GF-D8 (cell line): Measurements from ENCODE around the gene BAD.
A peak's percentile ranks its signal among the peaks of the same experiment; 100 is the strongest.
"Not testable (repeated sequence)": the region's sequence is repeated elsewhere in the genome, so short reads cannot be mapped to it uniquely, and the experiment has no call there.

Source experiments
- DNase-seq: peaks from one replicate; lab custom pipeline; 2025; lab: John Stamatoyannopoulos, UW

BAD gene

DNA sequence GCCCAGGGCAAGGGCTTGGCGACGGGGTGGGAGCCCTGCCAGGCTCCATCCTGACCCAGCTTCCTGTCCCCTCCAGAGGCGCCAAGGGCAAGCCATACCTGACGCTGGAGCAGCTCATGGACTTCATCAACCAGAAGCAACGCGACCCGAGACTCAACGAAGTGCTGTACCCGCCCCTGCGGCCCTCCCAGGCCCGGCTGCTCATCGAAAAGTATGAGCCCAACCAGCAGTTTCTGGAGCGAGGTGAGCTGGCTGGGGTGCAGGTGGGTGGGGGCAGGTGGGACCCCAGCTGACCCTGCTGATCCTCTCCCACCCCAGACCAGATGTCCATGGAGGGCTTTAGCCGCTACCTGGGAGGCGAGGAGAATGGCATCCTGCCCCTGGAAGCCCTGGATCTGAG is 28.2 kb downstream of the BAD start:
- no peak for DNase-seq

DNA sequence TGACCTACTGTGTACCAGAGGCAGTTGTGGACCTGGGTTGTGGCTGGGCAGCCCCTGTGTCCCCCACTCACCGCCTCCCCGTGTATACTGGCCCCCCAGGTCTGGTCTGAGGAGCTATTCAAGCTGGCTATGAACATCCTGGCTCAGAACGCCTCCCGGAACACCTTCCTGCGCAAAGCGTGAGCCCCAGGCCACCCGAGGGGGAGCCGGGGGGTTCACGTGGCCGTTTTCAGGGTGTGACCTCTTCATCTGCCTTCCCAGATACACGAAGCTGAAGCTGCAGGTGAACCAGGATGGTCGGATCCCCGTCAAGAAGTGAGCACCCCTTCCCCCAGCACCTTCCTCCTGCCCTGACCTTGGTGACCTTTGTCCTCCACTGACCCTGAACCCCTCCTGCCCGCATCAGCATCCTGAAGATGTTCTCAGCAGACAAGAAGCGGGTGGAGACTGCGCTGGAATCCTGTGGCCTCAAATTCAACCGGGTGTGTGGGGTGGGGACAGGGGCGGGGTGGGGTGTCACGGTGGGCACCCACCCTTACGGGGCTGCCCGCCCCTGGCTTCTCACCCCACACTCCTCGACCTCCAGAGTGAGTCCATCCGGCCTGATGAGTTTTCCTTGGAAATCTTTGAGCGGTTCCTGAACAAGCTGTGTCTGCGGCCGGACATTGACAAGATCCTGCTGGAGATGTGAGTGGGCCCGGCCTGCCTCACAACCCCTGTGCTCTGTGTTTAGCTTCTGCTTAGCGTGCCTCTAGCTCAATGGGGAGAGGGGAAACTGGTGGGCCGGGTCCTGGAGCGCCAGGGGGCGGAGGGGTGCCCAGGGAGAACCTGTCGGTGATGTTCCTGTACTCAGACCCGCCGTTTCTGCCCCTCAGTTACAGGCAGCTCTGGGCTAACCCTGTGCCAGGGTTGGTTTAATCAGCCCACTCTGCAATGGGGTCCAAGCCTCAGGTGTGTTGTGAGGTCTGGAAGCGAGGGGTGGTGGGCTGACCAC is 29.0 kb downstream of the BAD start:
- DNase-seq = no peak

- DNase-seq = no peak
These were observed 30.1 kb downstream of the BAD start for GRCh38 chr11:64254326-64254725.

DNA sequence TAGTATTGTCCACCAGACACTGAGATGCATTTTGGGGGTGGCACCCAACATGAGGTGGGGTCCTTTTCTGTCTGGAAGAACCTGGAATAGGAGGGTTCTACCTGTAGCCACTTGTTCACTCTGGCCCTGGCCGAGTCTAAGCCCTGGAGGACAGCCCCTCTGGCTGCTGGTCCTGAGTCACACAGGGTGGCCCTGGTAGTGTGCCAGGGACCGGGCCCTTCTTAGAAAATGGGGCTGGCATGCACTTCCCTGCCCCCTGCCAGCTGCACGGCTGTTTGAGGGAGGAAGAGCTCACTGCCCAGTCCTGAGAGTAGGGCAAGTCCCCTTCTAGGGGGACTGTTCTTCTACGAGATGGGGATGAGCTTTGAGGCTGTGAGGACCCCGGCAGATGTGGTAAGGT is 31.0 kb downstream of the BAD start:
- no peak for DNase-seq

GRCh38 chr11:64253043-64253442 is 31.4 kb downstream of the BAD start:
- no peak for DNase-seq

DNA sequence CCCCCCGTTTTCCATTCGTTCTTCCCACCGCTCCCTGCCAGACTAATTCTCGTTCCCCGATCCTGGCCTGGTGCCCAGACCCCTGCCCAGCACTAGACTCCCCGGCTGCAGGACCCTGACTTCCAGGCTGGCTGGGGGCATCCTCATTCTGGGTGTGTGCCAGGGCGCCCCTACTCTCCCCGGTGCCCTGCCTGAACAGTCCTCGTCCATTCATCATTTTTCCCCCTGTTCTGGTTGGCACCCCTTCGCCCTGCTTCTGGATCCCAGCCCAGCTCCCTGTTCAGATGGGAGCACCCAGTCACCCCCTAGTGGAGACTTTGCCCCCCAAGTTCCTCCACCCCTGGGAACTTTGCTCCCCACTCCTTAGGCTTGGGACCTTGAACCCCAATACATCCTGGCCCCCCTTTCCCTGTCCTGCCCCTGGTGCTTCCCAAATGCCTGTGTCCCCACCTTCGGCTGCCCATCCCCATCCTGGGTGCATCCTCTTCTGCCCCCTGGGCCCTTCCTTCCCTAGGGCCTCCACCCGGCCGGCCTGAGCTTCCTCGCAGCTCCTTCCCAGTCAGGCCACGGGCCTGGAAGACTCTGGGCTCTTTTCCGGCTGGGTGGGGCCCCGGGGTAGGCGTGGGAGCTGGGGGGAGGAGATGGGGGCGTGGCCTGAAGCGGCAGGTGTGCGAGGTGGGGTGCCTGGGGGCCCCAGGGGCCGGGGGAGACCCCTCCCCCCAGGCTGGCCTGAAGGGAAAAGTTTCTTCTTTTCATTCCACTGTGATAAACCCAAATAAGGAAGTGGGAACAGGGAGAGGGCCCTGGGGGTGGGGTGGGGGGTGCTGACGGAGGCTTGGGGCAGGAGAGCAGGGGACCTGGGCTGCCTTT is 32.2 kb downstream of the BAD start:
- DNase-seq = no peak

- no peak for DNase-seq
These were observed 32.8 kb downstream of the BAD start for GRCh38 chr11:64251753-64252002.

- DNase-seq = no peak
These were observed 33.3 kb downstream of the BAD start, which contains the start of gene PLCB3 for GRCh38 chr11:64251016-64251752. PLCB3 (plus strand) TSS chr11:64251530; CDS start chr11:64251650, 120 bp downstream.

- DNase-seq = no peak
These were observed 34.0 kb downstream of the BAD start for GRCh38 chr11:64250415-64251015.

DNA sequence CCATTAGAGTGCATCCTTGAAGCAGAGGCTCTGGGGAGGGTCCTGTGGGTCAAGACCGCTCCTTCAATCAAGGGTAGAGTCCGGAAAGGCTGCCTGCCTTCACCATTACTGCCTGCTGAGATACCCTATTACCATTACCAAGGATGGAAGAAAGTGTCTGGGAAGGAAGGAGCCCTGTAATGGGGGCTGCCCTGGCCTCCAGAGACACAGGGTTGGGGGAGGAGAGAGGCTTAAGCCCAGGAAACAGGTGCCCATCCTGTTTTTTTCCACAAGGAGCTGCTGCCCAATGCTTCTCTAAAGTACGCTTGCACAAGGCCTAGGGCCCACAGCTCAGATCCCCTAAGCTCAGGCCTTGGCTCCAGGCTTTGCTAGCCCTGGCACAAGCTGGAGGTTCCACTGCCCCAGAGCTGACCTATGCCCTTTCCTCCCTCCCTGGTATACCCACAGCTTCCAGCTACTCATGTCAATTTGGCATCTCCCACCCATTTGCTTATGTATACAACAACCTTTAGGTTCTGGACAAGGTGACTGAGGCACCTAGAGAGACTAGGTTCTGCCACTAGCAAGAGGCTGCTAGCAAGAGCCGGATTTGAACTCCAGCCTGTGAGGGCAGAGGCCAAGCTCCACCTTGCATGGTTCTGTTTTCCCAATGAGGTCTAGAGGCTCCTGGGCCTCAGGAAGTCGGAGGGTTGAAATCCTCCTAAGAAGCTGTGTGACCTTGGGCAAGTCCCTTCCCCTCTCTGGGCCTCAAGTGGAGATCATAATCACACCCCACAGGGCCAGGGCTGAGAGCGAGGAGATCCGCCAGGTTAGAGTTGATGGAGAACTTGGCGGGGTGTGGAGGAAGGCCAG is 34.7 kb downstream of the BAD start:
- DNase-seq = peak; percentile 28

DNA sequence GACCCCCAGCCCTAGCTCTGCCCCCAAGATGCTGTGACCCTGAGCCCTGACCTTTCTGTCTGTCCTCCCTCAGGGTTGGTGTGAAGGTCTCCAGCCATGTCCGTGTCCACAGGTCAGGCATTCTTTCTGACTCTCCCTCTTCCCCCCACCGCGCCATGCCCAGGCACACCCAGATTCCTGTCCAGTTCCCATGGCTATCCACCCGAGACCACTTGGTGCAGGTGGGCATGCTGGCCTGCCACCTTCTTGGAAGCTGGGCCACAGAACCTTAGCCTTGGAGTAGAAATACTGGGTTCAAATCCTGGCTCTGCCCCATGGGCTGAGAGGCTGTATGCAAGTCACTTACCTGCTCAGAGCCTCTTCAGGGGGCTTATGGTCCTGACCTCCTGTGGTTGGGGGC is 35.4 kb downstream of the BAD start:
- DNase-seq = no peak

GRCh38 chr11:64248578-64248977 is 35.9 kb downstream of the BAD start:
- no peak for DNase-seq

DNA sequence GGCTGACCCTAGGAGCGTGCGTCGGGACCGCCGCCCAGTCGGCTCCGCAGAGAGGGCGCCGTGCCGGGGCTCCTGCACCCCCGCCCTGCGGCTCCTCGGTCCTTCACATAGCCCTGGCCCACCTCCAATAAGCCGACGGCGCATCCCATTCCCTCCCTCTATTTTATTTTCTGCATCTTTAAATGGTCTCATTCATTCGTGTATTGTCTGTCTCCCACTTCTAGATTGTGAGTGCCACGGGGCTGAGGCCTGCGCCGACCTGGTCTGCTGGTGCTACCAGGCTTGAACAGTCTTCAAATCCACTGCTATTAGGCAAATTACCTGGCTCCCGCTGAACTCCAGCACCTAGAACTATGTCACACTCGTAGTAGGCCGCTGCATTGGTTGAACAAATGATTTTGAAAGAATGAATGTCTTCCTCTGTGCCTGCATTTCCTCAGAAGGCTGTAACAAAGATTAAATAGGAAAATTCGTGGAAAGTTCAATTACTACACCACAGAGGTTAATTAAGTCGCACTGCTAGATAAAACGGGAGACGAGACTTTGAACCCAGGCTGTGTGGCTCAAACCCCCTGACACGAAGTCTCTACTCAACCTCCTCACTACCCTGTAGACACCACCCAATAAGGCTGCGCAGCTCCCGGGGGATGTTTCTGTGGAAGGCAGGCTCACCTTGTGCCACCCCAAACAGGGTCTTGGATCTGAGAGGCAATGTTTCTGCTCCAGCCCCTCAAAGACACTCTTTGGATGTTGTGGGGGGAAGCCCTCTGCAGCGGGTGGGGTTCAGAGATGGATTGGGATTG is 36.5 kb downstream of the BAD start:
- DNase-seq = no peak

GRCh38 chr11:64246871-64247728 is 37.4 kb downstream of the BAD start, which contains the start of gene PPP1R14B:
PPP1R14B (minus strand) TSS chr11:64246943; CDS start chr11:64246673, 270 bp downstream.
- DNase-seq = peak; percentile 47

- not testable (repeated sequence) for DNase-seq
These were observed 37.9 kb downstream of the BAD start for GRCh38 chr11:64246621-64246870.

- no peak for DNase-seq
These were observed 38.5 kb downstream of the BAD start for GRCh38 chr11:64245797-64246620.

- peak; percentile 32 for DNase-seq
These were observed 39.1 kb downstream of the BAD start for GRCh38 chr11:64245401-64245796.

- DNase-seq = no peak
These were observed 39.5 kb downstream of the BAD start for GRCh38 chr11:64244966-64245365.
